ENCODE data around the gene STK33.
A peak's percentile ranks its signal among the peaks of the same experiment; 100 is the strongest.

GRCh38 chr11:8604078-8604723, 10.2 kb upstream of the STK33 start:
- TF ChIP-seq EZH2 (IDR thresholded peaks at IDR 0.05; ENCODE audit: borderline replicate concordance, low read depth, low read length, severe bottlenecking), result no peak
- TF ChIP-seq, protein P1, sequence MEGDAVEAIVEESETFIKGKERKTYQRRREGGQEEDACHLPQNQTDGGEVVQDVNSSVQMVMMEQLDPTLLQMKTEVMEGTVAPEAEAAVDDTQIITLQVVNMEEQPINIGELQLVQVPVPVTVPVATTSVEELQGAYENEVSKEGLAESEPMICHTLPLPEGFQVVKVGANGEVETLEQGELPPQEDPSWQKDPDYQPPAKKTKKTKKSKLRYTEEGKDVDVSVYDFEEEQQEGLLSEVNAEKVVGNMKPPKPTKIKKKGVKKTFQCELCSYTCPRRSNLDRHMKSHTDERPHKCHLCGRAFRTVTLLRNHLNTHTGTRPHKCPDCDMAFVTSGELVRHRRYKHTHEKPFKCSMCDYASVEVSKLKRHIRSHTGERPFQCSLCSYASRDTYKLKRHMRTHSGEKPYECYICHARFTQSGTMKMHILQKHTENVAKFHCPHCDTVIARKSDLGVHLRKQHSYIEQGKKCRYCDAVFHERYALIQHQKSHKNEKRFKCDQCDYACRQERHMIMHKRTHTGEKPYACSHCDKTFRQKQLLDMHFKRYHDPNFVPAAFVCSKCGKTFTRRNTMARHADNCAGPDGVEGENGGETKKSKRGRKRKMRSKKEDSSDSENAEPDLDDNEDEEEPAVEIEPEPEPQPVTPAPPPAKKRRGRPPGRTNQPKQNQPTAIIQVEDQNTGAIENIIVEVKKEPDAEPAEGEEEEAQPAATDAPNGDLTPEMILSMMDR (IDR thresholded peaks at IDR 0.05; ENCODE audit: borderline replicate concordance, extremely low read depth, low read length, poor library complexity, severe bottlenecking), result peak; percentile 82
